Activated T-helper 17 cell treated with anti-CD3 and anti-CD28 coated beads, Interleukin-2, amount 50 U/mL, for 72 hours (primary cell): Measurements from ENCODE around the gene DYNC2LI1. TPM values are rescaled to one million over a fixed set of nuclear protein-coding genes. Genes with fewer than 3 reads are reported as not detected.

Experiments used
- ATAC-seq: fragments of 150-1000 bp; cut with Tn5 transposase; replicated peaks from 2 replicates; pipeline ENCODE4 v1.10.0; 2021; ENCODE audit warnings: mild to moderate bottlenecking, moderate library complexity
- H3K27ac Mint-ChIP-seq: one replicate; pipeline ENCODE4 v1.8.0; 2022; ENCODE audit warnings: mixed read lengths
- H3K27me3 Mint-ChIP-seq: one replicate; pipeline ENCODE4 v1.8.0; 2022; ENCODE audit warnings: mixed read lengths
- H3K36me3 Mint-ChIP-seq: one replicate; pipeline ENCODE4 v1.8.0; 2022; ENCODE audit warnings: low read depth, mild to moderate bottlenecking, mixed read lengths
- H3K4me1 Mint-ChIP-seq: one replicate; pipeline ENCODE4 v1.8.0; 2022; ENCODE audit warnings: mixed read lengths
- H3K4me3 Mint-ChIP-seq: one replicate; pipeline ENCODE4 v1.8.0; 2022; ENCODE audit warnings: mild to moderate bottlenecking, mixed read lengths
- H3K9me3 Mint-ChIP-seq: one replicate; pipeline ENCODE4 v1.8.0; 2022; ENCODE audit warnings: mixed read lengths
- total RNA-seq, 2 donors: library from RNA; stranded (reverse); gene quantifications; one replicate each; pipeline ENCODE4 v1.2.3, GENCODE V29; 2022

The DYNC2LI1 gene
- total RNA-seq, 2 donors from 2014 or later: 5.7 to 8.1 TPM

DNA sequence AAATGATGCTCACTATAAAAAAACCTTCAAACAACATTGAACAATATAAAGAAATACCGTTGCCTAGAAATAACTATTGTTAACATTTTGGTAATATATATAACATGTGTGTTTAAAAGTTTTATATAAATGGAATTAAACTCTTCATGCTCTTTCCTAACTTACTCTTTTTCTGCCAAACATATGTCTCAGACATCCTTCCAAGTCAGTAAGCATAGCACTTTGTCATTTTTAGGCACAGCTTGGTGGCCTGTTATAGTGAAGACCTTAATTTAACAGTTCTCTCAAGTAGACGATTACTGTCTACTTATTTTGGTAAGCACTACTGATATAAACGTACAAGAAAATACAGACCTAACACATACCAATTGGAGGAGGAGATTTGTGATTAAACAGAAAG is 40.9 kb downstream of the DYNC2LI1 start:
- no peak overlapping the region for H3K27ac Mint-ChIP-seq
- no peaks in the 10 kb centered on the region for H3K36me3 Mint-ChIP-seq
- ATAC-seq: no peak
- no peaks in the 10 kb centered on the region for H3K27me3 Mint-ChIP-seq
- no peaks in the 10 kb centered on the region for H3K4me1 Mint-ChIP-seq
- H3K9me3 Mint-ChIP-seq: no peaks in the 10 kb centered on the region
- no peak overlapping the region for H3K4me3 Mint-ChIP-seq

DNA sequence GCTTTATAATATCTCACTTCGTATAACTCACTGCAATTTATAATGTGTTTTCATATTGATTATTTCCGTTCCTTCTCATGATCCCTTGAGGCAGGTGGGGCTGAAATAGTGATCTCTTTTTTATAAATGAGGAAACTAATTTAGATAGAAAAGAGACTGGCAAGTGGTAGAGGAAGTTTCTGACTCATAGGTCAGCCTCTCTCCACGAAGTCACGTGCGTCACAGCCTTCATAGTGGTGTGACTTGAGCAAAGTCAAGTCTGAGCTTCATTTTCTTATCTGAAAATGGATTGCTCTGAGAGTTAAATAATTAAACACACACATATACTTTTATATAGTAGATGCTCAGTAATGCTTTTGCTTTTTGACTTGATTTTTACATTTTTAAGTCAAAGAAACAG is 44.9 kb downstream of the DYNC2LI1 start:
- Mint-ChIP-seq H3K27ac (no peak overlapping the region), H3K4me1 (no peaks in the 10 kb centered on the region), H3K9me3 (no peaks in the 10 kb centered on the region), H3K27me3 (peaks cover 22% of the 10 kb centered on the region), H3K4me3 (no peak overlapping the region), H3K36me3 (no peaks in the 10 kb centered on the region)
- ATAC-seq: peak; percentile 50

DNA sequence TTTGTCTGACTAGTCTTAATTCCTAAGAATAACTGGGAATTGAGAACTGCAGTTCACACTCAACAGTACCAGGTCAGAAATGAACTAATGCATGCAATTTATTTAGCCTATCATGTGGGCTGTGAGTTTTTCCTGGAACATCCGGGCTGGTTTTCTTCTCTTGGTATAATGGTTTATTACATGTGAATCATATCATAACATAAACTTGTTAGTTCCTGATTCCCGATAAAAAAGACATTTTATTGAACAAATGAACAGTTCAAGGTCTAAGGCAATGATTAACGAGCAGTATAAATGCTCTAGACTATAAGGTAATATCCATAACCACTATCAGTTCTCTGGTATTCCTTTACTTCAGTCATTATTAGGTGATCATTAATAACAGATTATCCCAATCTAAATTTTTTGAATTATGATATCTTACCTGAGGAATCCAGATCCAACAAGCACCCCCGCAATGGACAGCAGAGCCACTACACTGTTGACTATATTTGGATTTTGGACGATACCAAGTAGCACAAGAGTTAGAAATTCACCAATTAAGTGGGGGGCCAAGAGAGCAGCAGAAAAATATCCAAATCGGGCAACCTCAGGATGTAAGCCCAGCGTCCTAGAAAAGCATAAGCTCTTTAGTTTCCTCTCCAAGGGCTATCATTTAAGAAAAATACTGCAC is 45.8 kb downstream of the DYNC2LI1 start:
- no peak overlapping the region for H3K27ac Mint-ChIP-seq
- H3K36me3 Mint-ChIP-seq: no peaks in the 10 kb centered on the region
- H3K27me3 Mint-ChIP-seq: peaks cover 28% of the 10 kb centered on the region
- H3K4me3 Mint-ChIP-seq: no peak overlapping the region
- H3K4me1 Mint-ChIP-seq: no peaks in the 10 kb centered on the region
- H3K9me3 Mint-ChIP-seq: no peaks in the 10 kb centered on the region
- ATAC-seq: no peak

DNA sequence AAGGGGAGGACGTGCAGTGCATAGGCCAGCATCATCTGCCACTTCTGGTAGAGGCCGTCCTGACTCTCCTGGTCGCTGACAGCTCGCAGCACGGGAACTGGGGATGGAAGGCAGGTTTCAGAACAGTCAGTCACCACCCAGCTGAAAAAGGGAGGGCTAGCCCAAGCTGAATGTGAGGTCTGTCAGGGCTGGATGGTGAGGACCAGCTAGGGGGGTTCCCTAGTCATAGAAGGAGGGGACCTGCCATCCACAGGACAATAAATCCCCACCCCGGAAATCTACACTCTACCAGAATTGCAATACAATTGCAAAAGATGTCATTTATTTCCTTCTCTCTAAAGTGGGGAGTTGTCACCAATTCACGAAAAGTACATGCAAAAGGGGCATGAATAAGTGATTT is 49.0 kb downstream of the DYNC2LI1 start:
- Mint-ChIP-seq H3K27ac (no peak overlapping the region), H3K9me3 (no peaks in the 10 kb centered on the region), H3K36me3 (no peaks in the 10 kb centered on the region), H3K4me1 (no peaks in the 10 kb centered on the region), H3K27me3 (peaks cover 34% of the 10 kb centered on the region), H3K4me3 (no peak overlapping the region)
- no peak for ATAC-seq

DNA sequence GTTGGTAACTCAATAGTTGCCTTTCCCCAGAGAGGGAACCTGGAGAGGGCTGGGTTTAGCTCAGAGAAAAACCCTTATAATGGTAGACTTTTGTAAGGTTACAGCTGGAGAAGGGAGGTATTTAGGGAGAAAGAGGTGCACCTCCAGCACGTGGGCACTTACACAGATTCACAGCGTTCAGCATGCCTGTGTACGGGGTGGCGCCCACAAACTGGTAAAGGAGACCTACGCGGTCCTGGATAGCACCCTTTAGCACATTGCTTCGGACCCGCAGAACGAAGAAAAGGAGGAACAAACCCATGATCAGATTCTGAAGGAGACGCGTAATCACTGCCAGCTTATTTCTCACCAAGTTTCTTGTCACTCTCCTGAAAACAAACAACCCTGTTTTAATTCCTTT is 49.9 kb downstream of the DYNC2LI1 start:
- ATAC-seq: no peak
- H3K27ac Mint-ChIP-seq: no peak overlapping the region

DNA sequence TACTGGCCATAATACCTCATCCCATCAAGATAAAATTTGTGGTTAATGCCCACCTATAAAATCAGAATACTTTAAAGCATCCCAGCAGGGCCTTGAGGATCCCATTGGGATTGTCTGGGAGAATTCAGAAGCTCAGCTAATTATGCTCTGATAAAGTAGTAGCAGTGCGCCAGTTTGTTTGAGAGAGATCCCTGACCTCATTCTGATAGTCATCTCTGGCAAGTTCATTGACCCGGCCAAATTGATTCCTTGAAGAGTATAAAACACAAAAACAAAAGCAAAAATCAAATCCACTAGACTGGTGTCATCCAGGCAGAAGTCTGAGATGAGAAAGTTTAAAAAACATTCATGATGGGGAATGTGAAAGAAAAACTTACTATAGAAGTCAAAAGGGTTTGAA is 50.7 kb downstream of the DYNC2LI1 start:
- ATAC-seq: no peak
- Mint-ChIP-seq H3K27ac (no peak overlapping the region), H3K4me1 (no peaks in the 10 kb centered on the region), H3K27me3 (peaks cover 39% of the 10 kb centered on the region), H3K36me3 (no peaks in the 10 kb centered on the region), H3K4me3 (no peak overlapping the region), H3K9me3 (no peaks in the 10 kb centered on the region)

More for the DNA sequence above, 49.9 kb downstream of the DYNC2LI1 start:
- Mint-ChIP-seq H3K27me3 (peaks cover 36% of the 10 kb centered on the region), H3K9me3 (no peaks in the 10 kb centered on the region), H3K36me3 (no peaks in the 10 kb centered on the region), H3K4me3 (no peak overlapping the region), H3K4me1 (no peaks in the 10 kb centered on the region)

DNA sequence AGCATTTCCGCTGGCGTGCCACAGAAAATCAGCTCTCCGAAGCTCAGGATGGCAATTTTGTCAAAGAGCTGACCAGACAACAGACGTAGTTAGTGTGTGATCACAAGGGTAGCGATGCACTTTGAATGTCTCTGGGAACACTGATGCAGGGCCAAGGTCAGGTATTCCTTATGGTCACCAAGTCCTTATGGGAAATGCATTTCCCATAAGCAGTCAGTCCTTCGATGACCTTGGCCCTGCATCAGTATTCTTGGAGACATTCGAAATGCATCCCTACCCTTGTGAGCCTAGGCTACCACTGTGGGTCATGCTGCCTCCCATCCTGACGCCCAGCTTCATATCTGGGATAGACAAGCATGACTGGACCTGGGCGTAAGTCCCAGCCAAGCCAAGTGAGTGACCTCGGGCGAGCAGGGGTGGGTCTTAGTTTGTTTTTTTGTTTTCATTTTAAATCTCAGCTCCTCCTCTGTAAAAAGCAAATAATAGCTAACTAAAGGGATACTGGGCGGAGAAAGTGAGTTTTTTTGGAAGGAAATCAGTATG is 51.2 kb downstream of the DYNC2LI1 start:
- Mint-ChIP-seq H3K27me3 (peaks cover 44% of the 10 kb centered on the region), H3K27ac (no peak overlapping the region), H3K9me3 (no peaks in the 10 kb centered on the region), H3K36me3 (no peaks in the 10 kb centered on the region), H3K4me1 (no peaks in the 10 kb centered on the region), H3K4me3 (no peak overlapping the region)
- ATAC-seq: no peak

DNA sequence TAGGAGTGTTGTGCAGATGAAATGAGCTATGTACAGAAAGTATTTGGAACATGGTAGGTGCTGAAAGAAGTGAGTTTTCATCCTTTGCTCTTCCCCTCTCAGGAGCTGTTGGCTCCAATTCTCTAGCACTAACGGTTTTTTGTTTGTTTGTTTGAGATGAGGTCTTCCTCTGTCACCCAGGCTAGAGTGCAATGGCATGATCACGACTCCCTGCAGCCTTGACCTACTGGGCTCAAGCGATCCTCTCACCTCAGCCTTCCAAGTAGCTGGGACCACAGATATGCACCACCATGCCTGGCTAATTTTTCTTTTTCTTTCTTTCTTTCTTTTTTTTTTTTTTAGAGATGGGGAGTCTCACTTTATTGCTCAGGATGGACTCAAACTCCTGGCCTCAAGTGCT is 52.0 kb downstream of the DYNC2LI1 start:
- no peak for ATAC-seq
- peaks cover 45% of the 10 kb centered on the region for H3K27me3 Mint-ChIP-seq
- no peaks in the 10 kb centered on the region for H3K36me3 Mint-ChIP-seq
- H3K9me3 Mint-ChIP-seq: no peaks in the 10 kb centered on the region
- no peak overlapping the region for H3K4me3 Mint-ChIP-seq
- no peak overlapping the region for H3K27ac Mint-ChIP-seq
- H3K4me1 Mint-ChIP-seq: no peaks in the 10 kb centered on the region

DNA sequence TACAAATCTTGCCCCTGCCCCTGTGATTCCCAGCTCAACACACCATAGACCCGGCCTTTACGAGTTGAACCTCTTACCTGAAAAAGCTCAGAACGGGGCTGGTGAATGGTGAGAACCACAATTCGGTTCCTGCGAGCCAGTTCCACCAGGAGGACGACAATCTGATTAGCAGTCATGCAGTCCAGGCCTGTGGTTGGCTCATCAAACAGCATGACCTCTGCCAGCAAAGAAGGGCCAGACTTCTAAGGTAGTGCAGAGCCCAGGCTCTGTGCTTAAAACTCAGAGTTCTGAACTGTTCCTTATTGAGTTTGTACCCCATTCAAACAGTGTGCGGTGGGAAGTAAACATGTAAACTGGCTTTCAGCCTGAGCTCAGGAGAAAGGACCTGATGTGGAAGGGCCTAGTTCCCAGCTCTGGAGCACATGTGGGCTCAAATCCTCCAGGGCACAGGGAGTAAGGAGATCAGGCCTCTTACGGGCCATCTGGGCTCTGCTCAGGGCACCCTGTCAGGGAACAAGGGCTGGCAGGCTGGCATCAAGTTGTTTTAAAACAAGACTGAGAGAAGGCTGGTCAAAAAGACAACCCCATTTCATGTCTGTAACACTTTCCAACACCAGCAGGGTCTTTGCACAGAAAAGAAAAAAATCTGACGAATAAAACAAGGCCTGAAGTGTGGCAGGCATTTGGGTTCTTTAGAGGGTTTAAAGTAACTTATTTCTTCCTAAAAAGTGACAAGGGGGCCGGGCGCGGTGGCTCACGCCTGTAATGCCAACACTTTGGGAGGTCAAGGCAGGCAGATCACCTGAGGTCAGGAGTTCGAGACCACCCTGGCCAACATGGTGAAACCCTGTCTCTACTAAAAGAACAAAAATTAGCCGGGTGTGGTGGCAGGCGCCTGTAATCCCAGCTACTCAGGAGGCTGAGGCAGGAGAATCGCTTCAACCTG is 52.7 kb downstream of the DYNC2LI1 start:
- no peaks in the 10 kb centered on the region for H3K9me3 Mint-ChIP-seq
- no peak overlapping the region for H3K27ac Mint-ChIP-seq
- ATAC-seq: no peak
- peaks cover 45% of the 10 kb centered on the region for H3K27me3 Mint-ChIP-seq
- no peaks in the 10 kb centered on the region for H3K4me1 Mint-ChIP-seq
- H3K4me3 Mint-ChIP-seq: no peak overlapping the region
- no peaks in the 10 kb centered on the region for H3K36me3 Mint-ChIP-seq

DNA sequence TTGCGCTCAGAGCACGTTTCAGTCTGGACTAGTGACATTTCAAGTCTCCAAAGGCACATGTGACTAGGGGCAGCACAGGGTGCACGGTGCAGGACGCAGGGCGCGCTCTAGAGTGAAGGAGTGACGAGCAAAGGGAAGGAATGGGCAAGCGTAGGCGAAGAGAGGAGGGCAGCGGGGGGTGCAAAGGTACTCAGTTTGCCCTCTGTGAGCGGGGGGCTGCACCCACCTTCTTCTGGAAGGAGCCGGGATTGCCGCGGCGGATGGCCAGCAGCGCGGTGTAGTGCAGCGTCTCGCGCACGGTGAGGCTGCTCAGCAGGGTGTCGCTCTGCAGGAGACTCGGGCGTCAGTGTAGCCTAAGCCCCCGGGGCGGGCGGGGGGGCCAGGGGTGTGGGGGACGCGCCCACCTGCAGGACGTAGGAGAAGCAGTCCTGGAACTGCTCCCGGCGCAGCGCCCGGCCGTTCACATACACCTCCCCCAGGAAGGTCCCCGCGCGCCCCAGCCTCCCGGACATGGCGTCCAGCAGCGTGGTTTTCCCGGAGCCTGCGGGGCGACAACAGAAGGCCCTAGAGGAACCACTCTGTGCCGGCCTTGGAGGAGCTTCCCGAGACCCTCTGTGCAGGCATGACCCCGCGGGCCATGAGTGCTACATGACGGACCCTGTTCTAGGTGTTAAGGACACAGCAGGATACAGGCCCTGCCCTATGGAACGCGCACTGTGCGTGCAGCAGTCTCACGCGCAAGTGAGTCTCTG is 57.9 kb downstream of the DYNC2LI1 start:
- H3K9me3 Mint-ChIP-seq: no peaks in the 10 kb centered on the region
- no peaks in the 10 kb centered on the region for H3K4me1 Mint-ChIP-seq
- no peak overlapping the region for H3K27ac Mint-ChIP-seq
- H3K27me3 Mint-ChIP-seq: peaks cover 22% of the 10 kb centered on the region
- H3K4me3 Mint-ChIP-seq: no peak overlapping the region
- no peaks in the 10 kb centered on the region for H3K36me3 Mint-ChIP-seq
- ATAC-seq: no peak

DNA sequence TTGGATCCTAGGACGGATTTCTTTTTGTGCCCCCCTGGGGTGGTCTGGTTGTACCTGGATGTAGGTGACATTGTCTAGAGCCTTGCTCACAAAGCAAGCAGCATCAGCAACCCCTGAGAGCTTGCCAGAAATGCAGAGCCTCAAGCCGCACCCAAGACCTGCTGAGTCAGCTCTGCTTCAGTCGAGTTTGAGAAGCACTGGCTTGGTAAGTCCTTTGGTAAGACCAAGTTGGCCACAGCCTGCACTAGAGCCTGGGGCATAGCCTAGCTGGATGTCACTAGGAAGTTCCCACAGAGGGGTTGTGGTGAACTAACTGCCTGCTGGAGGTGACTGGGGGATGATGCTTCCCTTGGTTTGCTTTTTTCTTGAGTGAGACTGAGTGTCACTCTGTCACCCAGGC is 58.6 kb downstream of the DYNC2LI1 start:
- H3K4me3 Mint-ChIP-seq: no peak overlapping the region
- H3K4me1 Mint-ChIP-seq: no peaks in the 10 kb centered on the region
- H3K27ac Mint-ChIP-seq: no peak overlapping the region
- no peaks in the 10 kb centered on the region for H3K36me3 Mint-ChIP-seq
- H3K27me3 Mint-ChIP-seq: peaks cover 22% of the 10 kb centered on the region
- ATAC-seq: no peak
- no peaks in the 10 kb centered on the region for H3K9me3 Mint-ChIP-seq

DNA sequence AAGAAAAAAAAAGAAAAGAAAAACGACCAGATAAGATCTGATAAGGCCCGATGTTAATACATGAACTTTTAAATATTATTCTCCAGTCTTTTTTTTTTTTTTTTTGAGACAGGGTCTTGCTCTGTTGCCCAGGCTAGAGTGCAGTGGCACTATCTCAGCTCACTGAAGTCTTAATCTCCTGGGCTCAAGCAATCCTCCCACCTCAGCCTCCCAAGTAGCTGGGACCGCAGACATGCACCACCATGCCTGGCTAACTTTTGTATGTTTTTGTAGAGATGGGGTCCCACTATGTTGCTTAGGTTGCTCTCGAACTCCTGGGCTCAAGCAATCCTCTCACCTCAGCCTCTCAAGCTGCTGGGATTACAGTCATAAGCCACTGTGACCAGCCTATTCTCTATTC is 63.2 kb downstream of the DYNC2LI1 start:
- Mint-ChIP-seq H3K27me3 (peaks cover 3% of the 10 kb centered on the region), H3K9me3 (no peaks in the 10 kb centered on the region), H3K4me3 (no peak overlapping the region), H3K36me3 (no peaks in the 10 kb centered on the region), H3K27ac (no peak overlapping the region), H3K4me1 (no peaks in the 10 kb centered on the region)
- no peak for ATAC-seq

DNA sequence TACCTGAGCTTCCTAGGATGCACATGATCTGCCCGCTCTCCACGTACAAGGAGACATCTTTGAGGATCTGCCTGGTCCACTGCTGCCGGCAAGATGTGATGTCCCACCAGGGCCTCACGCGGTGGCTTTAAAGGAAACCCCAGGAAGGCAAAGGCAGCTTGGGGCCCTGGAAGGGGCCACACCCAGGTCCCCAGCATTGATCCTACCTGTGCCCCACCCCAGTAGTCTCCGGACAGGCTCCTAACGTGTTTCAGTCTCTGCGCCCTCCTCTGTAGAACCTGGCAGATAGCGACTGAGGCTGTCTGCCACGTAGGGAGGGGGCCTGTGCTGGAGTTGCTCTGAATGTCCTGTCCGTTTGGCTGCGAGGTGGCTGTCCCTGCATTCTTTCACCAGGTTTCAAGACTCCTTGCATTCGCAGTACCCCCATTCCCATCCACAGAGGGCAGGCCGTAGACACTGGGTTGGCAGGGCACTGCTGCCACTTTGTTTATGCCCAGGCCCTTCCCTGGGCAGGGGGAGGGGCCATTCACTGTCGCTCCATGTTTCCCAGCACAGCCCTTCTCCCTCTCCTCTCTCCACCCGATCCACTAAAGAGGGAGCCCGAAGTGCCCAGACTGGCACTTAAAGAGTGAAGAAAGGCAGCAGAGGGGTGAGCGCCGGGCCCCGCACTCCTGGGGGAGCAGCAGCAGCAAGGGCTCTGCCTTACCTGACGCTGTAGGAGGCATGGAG is 64.2 kb downstream of the DYNC2LI1 start:
- Mint-ChIP-seq H3K27me3 (peaks cover 3% of the 10 kb centered on the region), H3K4me1 (no peaks in the 10 kb centered on the region), H3K9me3 (no peaks in the 10 kb centered on the region), H3K4me3 (no peak overlapping the region), H3K36me3 (no peaks in the 10 kb centered on the region), H3K27ac (no peak overlapping the region)
- no peak for ATAC-seq
